Measurements from ENCODE around the gene PSMD8.
"Not testable (repeated sequence)": the region's sequence is repeated elsewhere in the genome, so short reads cannot be mapped to it uniquely, and the experiment has no call there.

Gene PSMD8

GRCh38 chr19:38360351-38360750 is 14.0 kb upstream of the PSMD8 start:
- ChIA-PET CTCF (no interaction called here), POLR2A (interaction anchor here (4.4 kb wide), 1 partner anchor 14 kb away, joined by 31 read pairs; the partner anchor contains the start of gene PSMD8)
- no peak for DNase-seq (ENCODE audit: extremely low spot score)
- TF ChIP-seq FOXK2 (IDR thresholded peaks at IDR 0.05) = no peak
- TF ChIP-seq ARNT (IDR thresholded peaks at IDR 0.05) = no peak
- no peak for TF ChIP-seq CTBP1 (IDR thresholded peaks at IDR 0.05; ENCODE audit: borderline replicate concordance)
- no peak for TF ChIP-seq ZNF384 (IDR thresholded peaks at IDR 0.05)
- TF ChIP-seq SUZ12 (IDR thresholded peaks at IDR 0.05) = no peak
- TF ChIP-seq FOXA1 (IDR thresholded peaks at IDR 0.05) = no peak
- TF ChIP-seq BHLHE40 (IDR thresholded peaks at IDR 0.05; ENCODE audit: borderline replicate concordance) = no peak
- TF ChIP-seq HDGF (IDR thresholded peaks at IDR 0.05; ENCODE audit: borderline replicate concordance) = no peak
- TF ChIP-seq ELF4 (IDR thresholded peaks at IDR 0.05) = no peak
- TF ChIP-seq L3MBTL2 (conservative IDR thresholded peaks at IDR 0.05) = no peak
- no peak for TF ChIP-seq TARDBP (IDR thresholded peaks at IDR 0.05)
- TF ChIP-seq LEF1 (IDR thresholded peaks at IDR 0.05; ENCODE audit: borderline replicate concordance) = no peak
- TF ChIP-seq PKNOX1 (IDR thresholded peaks at IDR 0.05) = no peak

GRCh38 chr19:38360839-38361631 is 13.3 kb upstream of the PSMD8 start:
- DNase-seq (ENCODE audit: extremely low spot score) = no peak
- ChIA-PET POLR2A (interaction anchor here (1.0 to 4.4 kb wide), 2 partner anchors 13 to 454 kb away, joined by 3 to 31 read pairs; partner anchors contain the start of genes PSMD8 and SIPA1L3), CTCF (no interaction called here)
- TF ChIP-seq HDGF (IDR thresholded peaks at IDR 0.05; ENCODE audit: borderline replicate concordance) (no peak), CTBP1 (IDR thresholded peaks at IDR 0.05; ENCODE audit: borderline replicate concordance) (no peak), ZNF384 (IDR thresholded peaks at IDR 0.05) (no peak), TARDBP (IDR thresholded peaks at IDR 0.05) (no peak), L3MBTL2 (conservative IDR thresholded peaks at IDR 0.05) (no peak), FOXK2 (IDR thresholded peaks at IDR 0.05) (no peak), FOXA1 (IDR thresholded peaks at IDR 0.05) (no peak), ARNT (IDR thresholded peaks at IDR 0.05) (no peak), PKNOX1 (IDR thresholded peaks at IDR 0.05) (no peak), SUZ12 (IDR thresholded peaks at IDR 0.05) (no peak), BHLHE40 (IDR thresholded peaks at IDR 0.05; ENCODE audit: borderline replicate concordance) (no peak), ELF4 (IDR thresholded peaks at IDR 0.05) (no peak), LEF1 (IDR thresholded peaks at IDR 0.05; ENCODE audit: borderline replicate concordance) (no peak), FOXM1 (IDR thresholded peaks at IDR 0.05; ENCODE audit: borderline replicate concordance) (no peak), NFRKB (IDR thresholded peaks at IDR 0.05) (no peak), SP1 (IDR thresholded peaks at IDR 0.05) (no peak)

- DNase-seq (ENCODE audit: extremely low spot score) = peak; percentile 90
- TF ChIP-seq FOXA1 (IDR thresholded peaks at IDR 0.05) (no peak), L3MBTL2 (conservative IDR thresholded peaks at IDR 0.05) (no peak), CTBP1 (IDR thresholded peaks at IDR 0.05; ENCODE audit: borderline replicate concordance) (no peak), NFRKB (IDR thresholded peaks at IDR 0.05) (no peak), ELF4 (IDR thresholded peaks at IDR 0.05) (no peak), ZNF384 (IDR thresholded peaks at IDR 0.05) (no peak), BHLHE40 (IDR thresholded peaks at IDR 0.05; ENCODE audit: borderline replicate concordance) (no peak), PKNOX1 (IDR thresholded peaks at IDR 0.05) (no peak)
- CTCF ChIA-PET = interaction anchor here (0.8 kb wide), 1 partner anchor 125 kb away, joined by 3 read pairs; no protein-coding TSS in a partner anchor
- POLR2A ChIA-PET = interaction anchor here (1.0 to 4.4 kb wide), 3 partner anchors 9 to 455 kb away, joined by 3 to 31 read pairs (median 3); partner anchors contain the start of genes PSMD8 and SIPA1L3
Observed at GRCh38 chr19:38361633-38362075, 12.7 kb upstream of the PSMD8 start.

GRCh38 chr19:38362076-38362945 is 12.1 kb upstream of the PSMD8 start:
- peak; percentile 72 for DNase-seq (ENCODE audit: extremely low spot score)
- ChIA-PET POLR2A (interaction anchor here (1.0 to 4.4 kb wide), 3 partner anchors 10 to 455 kb away, joined by 3 to 31 read pairs (median 3); partner anchors contain the start of genes PSMD8 and SIPA1L3), CTCF (interaction anchor here (0.8 to 0.9 kb wide), 2 partner anchors 12 to 126 kb away, joined by 3 read pairs; partner anchors contain the start of gene PSMD8)
- TF ChIP-seq FOXM1 (IDR thresholded peaks at IDR 0.05; ENCODE audit: borderline replicate concordance) (no peak), ELF4 (IDR thresholded peaks at IDR 0.05) (no peak), CTBP1 (IDR thresholded peaks at IDR 0.05; ENCODE audit: borderline replicate concordance) (no peak), LEF1 (IDR thresholded peaks at IDR 0.05; ENCODE audit: borderline replicate concordance) (no peak), NFRKB (IDR thresholded peaks at IDR 0.05) (no peak), SP1 (IDR thresholded peaks at IDR 0.05) (no peak), HDGF (IDR thresholded peaks at IDR 0.05; ENCODE audit: borderline replicate concordance) (no peak), ZNF384 (IDR thresholded peaks at IDR 0.05) (peak; percentile 82), FOXK2 (IDR thresholded peaks at IDR 0.05) (no peak), BHLHE40 (IDR thresholded peaks at IDR 0.05; ENCODE audit: borderline replicate concordance) (no peak), FOXA1 (IDR thresholded peaks at IDR 0.05) (no peak), L3MBTL2 (conservative IDR thresholded peaks at IDR 0.05) (peak; percentile 44), TARDBP (IDR thresholded peaks at IDR 0.05) (no peak), ARNT (IDR thresholded peaks at IDR 0.05) (no peak), SUZ12 (IDR thresholded peaks at IDR 0.05) (no peak), PKNOX1 (IDR thresholded peaks at IDR 0.05) (no peak)

GRCh38 chr19:38362946-38363688 is 11.3 kb upstream of the PSMD8 start:
- POLR2A ChIA-PET = interaction anchor here (1.3 to 4.4 kb wide), 2 partner anchors 11 kb away, joined by 3 to 31 read pairs; partner anchors contain the start of gene PSMD8
- DNase-seq (ENCODE audit: extremely low spot score) = not testable (repeated sequence)
- CTCF ChIA-PET = interaction anchor here (0.9 kb wide), 1 partner anchor 11 kb away, joined by 3 read pairs; the partner anchor contains the start of gene PSMD8

All from HEK293T (cell line).